ENCODE data around the gene RCL1. TPM values are rescaled to one million over a fixed set of nuclear protein-coding genes. Genes with fewer than 3 reads are reported as not detected.
"Not testable (repeated sequence)": the region's sequence is repeated elsewhere in the genome, so short reads cannot be mapped to it uniquely, and the experiment has no call there.

The RCL1 gene
- total RNA-seq, 1 donor from 2014 or later: 22.9 TPM

GRCh38 chr9:4780651-4781050 lies 12.1 kb upstream of the RCL1 start:
- ATAC-seq (no peak), DNase-seq (no peak)
- H3K4me3 ChIP-seq: no peak overlapping the region
- no peaks in the 10 kb centered on the region for H3K9me3 ChIP-seq
- no peak for TF ChIP-seq CTCF (IDR thresholded peaks at IDR 0.05)
- intact Hi-C loops (cut with DNase I): no loop called here
- H3K27me3 ChIP-seq (ENCODE audit: low read depth): no peaks in the 10 kb centered on the region
- H3K27ac ChIP-seq: no peak overlapping the region
- H3K4me1 ChIP-seq: no peaks in the 10 kb centered on the region
- H3K36me3 ChIP-seq: no peaks in the 10 kb centered on the region

GRCh38 chr9:4781408-4781807 lies 11.3 kb upstream of the RCL1 start:
- H3K4me3 ChIP-seq: no peak overlapping the region
- H3K27me3 ChIP-seq (ENCODE audit: low read depth): no peaks in the 10 kb centered on the region
- intact Hi-C loops (cut with DNase I): no loop called here
- no peaks in the 10 kb centered on the region for H3K4me1 ChIP-seq
- ATAC-seq: no peak
- no peak overlapping the region for H3K27ac ChIP-seq
- no peaks in the 10 kb centered on the region for H3K9me3 ChIP-seq
- no peak for DNase-seq
- no peak for TF ChIP-seq CTCF (IDR thresholded peaks at IDR 0.05)
- H3K36me3 ChIP-seq: no peaks in the 10 kb centered on the region

- H3K36me3 ChIP-seq; H3K4me1 ChIP-seq; DNase-seq; H3K27ac ChIP-seq; H3K9me3 ChIP-seq; H3K27me3 ChIP-seq (ENCODE audit: low read depth); intact Hi-C loops (cut with DNase I); H3K4me3 ChIP-seq; ATAC-seq: not testable (repeated sequence)
Measured at GRCh38 chr9:4783191-4783590, 9.6 kb upstream of the RCL1 start.

GRCh38 chr9:4784403-4784802 lies 8.3 kb upstream of the RCL1 start:
- Histone ChIP-seq H3K27me3 (ENCODE audit: low read depth) (no peaks in the 10 kb centered on the region), H3K4me1 (no peaks in the 10 kb centered on the region), H3K36me3 (no peaks in the 10 kb centered on the region), H3K4me3 (no peak overlapping the region), H3K27ac (no peak overlapping the region), H3K9me3 (no peaks in the 10 kb centered on the region)
- DNase-seq (no peak), ATAC-seq (no peak)
- TF ChIP-seq CTCF (IDR thresholded peaks at IDR 0.05): no peak
- intact Hi-C loops (cut with DNase I): no loop called here

GRCh38 chr9:4786599-4786998 lies 6.1 kb upstream of the RCL1 start:
- Histone ChIP-seq H3K4me1 (no peaks in the 10 kb centered on the region), H3K4me3 (no peak overlapping the region), H3K9me3 (no peaks in the 10 kb centered on the region), H3K27ac (no peak overlapping the region), H3K27me3 (ENCODE audit: low read depth) (no peaks in the 10 kb centered on the region), H3K36me3 (no peaks in the 10 kb centered on the region)
- no peak for ATAC-seq
- DNase-seq: no peak
- intact Hi-C loops (cut with DNase I): no loop called here
- TF ChIP-seq CTCF (IDR thresholded peaks at IDR 0.05): no peak

- Histone ChIP-seq H3K4me3 (no peak overlapping the region), H3K9me3 (no peaks in the 10 kb centered on the region), H3K27ac (no peak overlapping the region), H3K4me1 (peaks cover 5% of the 10 kb centered on the region), H3K36me3 (no peaks in the 10 kb centered on the region), H3K27me3 (ENCODE audit: low read depth) (no peaks in the 10 kb centered on the region)
- intact Hi-C loops (cut with DNase I): no loop called here
- no peak for ATAC-seq
- no peak for DNase-seq
- no peak for TF ChIP-seq CTCF (IDR thresholded peaks at IDR 0.05)
Measured at GRCh38 chr9:4787876-4788275, 4.9 kb upstream of the RCL1 start.
